Stomach (tissue), 9 donors: ENCODE results near the gene MRPL9. TPM values are rescaled to one million over a fixed set of nuclear protein-coding genes. Genes with fewer than 3 reads are reported as not detected.

Experiments
- DNase-seq, 2 donors: peaks; one replicate each; pipeline versions ENCODE4 v3.0.0 to v3.0.0-alpha.2; 2013 to 2019
- H3K27ac ChIP-seq, 5 donors: fragments of 200-600 bp in 4 of 5; sonication (generic) in 4 of 5; one replicate each; pipeline ENCODE4 v1.5.1; 2013 to 2019; ENCODE audit warnings: mild to moderate bottlenecking in 1 of 5, moderate library complexity in 1 of 5
- H3K27me3 ChIP-seq, 3 donors: fragments of 200-600 bp; sonication (generic); one replicate each; pipeline ENCODE4 v1.5.1; 2017 to 2019; ENCODE audit warnings: mixed run types in 1 of 3
- H3K36me3 ChIP-seq, 4 donors: fragments of 200-600 bp; sonication (generic); 1 replicate in 3 of 4; 2 replicates in 1 of 4; pipeline ENCODE4 v1.5.1; 2016 to 2019
- H3K4me1 ChIP-seq, 4 donors: fragments of 200-600 bp; sonication (generic); one replicate each; pipeline ENCODE4 v1.5.1; 2016 to 2019
- H3K4me3 ChIP-seq, 4 donors: fragments of 200-600 bp; sonication (generic) in 3 of 4; one replicate each; pipeline ENCODE4 v1.5.1; 2016 to 2019; ENCODE audit warnings: mild to moderate bottlenecking in 1 of 4
- H3K9me3 ChIP-seq, 4 donors: fragments of 200-600 bp; sonication (generic); one replicate each; pipeline ENCODE4 v1.5.1; 2016 to 2019
- EP300 ChIP-seq: sonication (generic); formaldehyde crosslinking; IDR thresholded peaks from one replicate; pipeline ENCODE4 v1.6.1; 2017; ENCODE audit warnings: antibody characterized with exemption
- POLR2A ChIP-seq, 4 donors: fragments of 450-650 bp; IDR thresholded peaks; one replicate each; pipeline ENCODE4 v1.6.1; 2016; ENCODE audit warnings: antibody characterized with exemption in 4 of 4, control low read depth in 2 of 4, mild to moderate bottlenecking in 1 of 4, moderate library complexity in 1 of 4
- POLR2AphosphoS5 ChIP-seq, 3 donors: sonication (generic); formaldehyde crosslinking; IDR thresholded peaks; one replicate each; pipeline ENCODE4 v1.6.1; 2016; ENCODE audit warnings: antibody characterized with exemption in 3 of 3
- WGBS, 5 donors: extraction: QIAGEN DNeasy Blood & Tissue Kit in 3 of 5; methylation state at CpG; one replicate each; pipeline versions ENCODE4 v1.1.5 to v1.1.7; 2013 to 2018; 5-methylcytosine and 5-hydroxymethylcytosine counted together
- intact Hi-C: fragments of 100-400 bp; cut with DNase I; formaldehyde crosslinking; loops from one replicate; pipeline ENCODE4 v1.15.1; 2023; ENCODE audit warnings: low total_unique reads
- polyA plus RNA-seq, 3 donors: library from polyadenylated mRNA; stranded (reverse); fragments of 200-250 nt; gene quantifications; one replicate each; pipeline ENCODE4 v1.2.3, GENCODE V29; 2013
- total RNA-seq, 5 donors: library from RNA; depleted of rRNA; stranded (reverse); fragments of >200 nt; gene quantifications; one replicate each; pipeline versions ENCODE4 v1.1.0 to v1.2.3, GENCODE V29; 2014 to 2016
- TF ChIP-seq, protein P1 (sequence below), 7 experiments: fragments of 450-650 bp in 4 of 7; fragments of 200-600 bp in 3 of 7; sonication (generic) in 3 of 7; IDR thresholded peaks; one replicate each; pipeline ENCODE4 v1.5.1; 2016 to 2019; ENCODE audit warnings: antibody characterized with exemption in 7 of 7, control low read depth in 2 of 7, mild to moderate bottlenecking in 1 of 7
- donor health status: healthy with polysubstance abuse.
- donor health status: Bipolar disorder and iron deficiency.
- donor health status: healthy.

The MRPL9 gene
- total and polyA plus RNA-seq, 8 donors: 19.8 to 246 (median 69.6) TPM

DNA sequence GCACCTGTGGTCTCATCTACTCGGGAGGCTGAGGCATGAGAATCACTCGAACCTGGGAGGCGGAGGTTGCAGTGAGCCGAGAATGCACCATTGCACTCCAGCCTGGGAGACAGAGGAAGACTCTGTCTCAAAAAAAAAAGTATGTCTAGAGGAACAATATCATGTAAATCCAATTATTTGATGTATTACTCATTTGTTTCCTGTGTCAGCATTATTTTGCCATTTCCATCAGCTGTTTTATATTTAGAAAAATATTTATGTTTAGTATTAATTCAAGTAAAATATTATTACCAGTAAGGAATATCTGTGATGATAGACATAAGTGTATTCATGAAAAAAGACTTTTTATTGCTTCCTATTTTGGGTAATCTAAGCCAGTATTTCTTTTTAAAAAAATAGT is 14.0 kb upstream of the MRPL9 start:
- no peak overlapping the region for H3K4me3 ChIP-seq
- H3K9me3 ChIP-seq: no peaks in the 10 kb centered on the region
- intact Hi-C loops: no loop called here
- WGBS, 5 donors: 74 to 100% (median 96%) methylated on average over 4 of the region's 4 CpGs
- TF ChIP-seq POLR2A (IDR thresholded peaks at IDR 0.05): no peak
- TF ChIP-seq EP300: no peak
- TF ChIP-seq, protein P1, sequence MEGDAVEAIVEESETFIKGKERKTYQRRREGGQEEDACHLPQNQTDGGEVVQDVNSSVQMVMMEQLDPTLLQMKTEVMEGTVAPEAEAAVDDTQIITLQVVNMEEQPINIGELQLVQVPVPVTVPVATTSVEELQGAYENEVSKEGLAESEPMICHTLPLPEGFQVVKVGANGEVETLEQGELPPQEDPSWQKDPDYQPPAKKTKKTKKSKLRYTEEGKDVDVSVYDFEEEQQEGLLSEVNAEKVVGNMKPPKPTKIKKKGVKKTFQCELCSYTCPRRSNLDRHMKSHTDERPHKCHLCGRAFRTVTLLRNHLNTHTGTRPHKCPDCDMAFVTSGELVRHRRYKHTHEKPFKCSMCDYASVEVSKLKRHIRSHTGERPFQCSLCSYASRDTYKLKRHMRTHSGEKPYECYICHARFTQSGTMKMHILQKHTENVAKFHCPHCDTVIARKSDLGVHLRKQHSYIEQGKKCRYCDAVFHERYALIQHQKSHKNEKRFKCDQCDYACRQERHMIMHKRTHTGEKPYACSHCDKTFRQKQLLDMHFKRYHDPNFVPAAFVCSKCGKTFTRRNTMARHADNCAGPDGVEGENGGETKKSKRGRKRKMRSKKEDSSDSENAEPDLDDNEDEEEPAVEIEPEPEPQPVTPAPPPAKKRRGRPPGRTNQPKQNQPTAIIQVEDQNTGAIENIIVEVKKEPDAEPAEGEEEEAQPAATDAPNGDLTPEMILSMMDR (IDR thresholded peaks at IDR 0.05): no peak
- no peak for TF ChIP-seq POLR2AphosphoS5 (IDR thresholded peaks at IDR 0.05)
- no peaks in the 10 kb centered on the region for H3K27me3 ChIP-seq
- no peak overlapping the region for H3K27ac ChIP-seq
- no peaks in the 10 kb centered on the region for H3K4me1 ChIP-seq
- DNase-seq: no peak
- H3K36me3 ChIP-seq: peaks cover 10 to 91% (median 77%) of the 10 kb centered on the region in 4 donors

DNA sequence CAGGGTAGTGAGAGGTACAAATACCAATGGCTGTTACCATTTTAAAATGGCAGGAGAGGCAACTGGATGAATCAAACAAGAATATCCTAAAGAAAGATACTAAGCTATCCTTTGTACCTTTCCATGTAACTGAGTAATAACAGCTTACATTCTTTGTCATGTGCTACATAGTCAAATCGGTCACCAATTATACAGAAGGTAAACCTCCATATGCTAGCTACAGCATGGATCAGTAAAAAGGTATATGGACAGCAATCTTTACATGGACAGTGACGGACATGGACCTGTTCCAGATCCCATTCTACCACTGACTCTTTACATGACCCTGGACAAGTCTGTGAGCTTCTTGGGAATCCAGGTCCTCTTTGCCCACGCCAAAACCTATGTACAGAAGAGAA is 13.4 kb upstream of the MRPL9 start:
- WGBS, 5 donors: 78 to 95% (median 88%) methylated on average over 3 of the region's 3 CpGs
- Histone ChIP-seq H3K27ac (no peak overlapping the region), H3K9me3 (no peaks in the 10 kb centered on the region), H3K27me3 (no peaks in the 10 kb centered on the region), H3K4me3 (no peak overlapping the region), H3K4me1 (no peaks in the 10 kb centered on the region), H3K36me3 (peaks cover 10 to 85% (median 74%) of the 10 kb centered on the region in 4 donors)
- TF ChIP-seq POLR2A (IDR thresholded peaks at IDR 0.05) (no peak), POLR2AphosphoS5 (IDR thresholded peaks at IDR 0.05) (no peak), EP300 (no peak)
- TF ChIP-seq, protein P1 (IDR thresholded peaks at IDR 0.05): no peak
- no peak for DNase-seq
- intact Hi-C loops: no loop called here

- WGBS, 5 donors: 86 to 96% (median 93%) methylated on average over 7 of the region's 7 CpGs
- Histone ChIP-seq H3K4me3 (no peak overlapping the region), H3K27ac (no peak overlapping the region), H3K4me1 (no peaks in the 10 kb centered on the region), H3K27me3 (no peaks in the 10 kb centered on the region), H3K9me3 (no peaks in the 10 kb centered on the region), H3K36me3 (peaks cover 10 to 81% (median 71%) of the 10 kb centered on the region in 4 donors)
- intact Hi-C loops: no loop called here
- TF ChIP-seq, protein P1 (IDR thresholded peaks at IDR 0.05): no peak
- TF ChIP-seq EP300 (no peak), POLR2AphosphoS5 (IDR thresholded peaks at IDR 0.05) (no peak), POLR2A (IDR thresholded peaks at IDR 0.05) (no peak)
- no peak for DNase-seq
These were observed 12.8 kb upstream of the MRPL9 start for GRCh38 chr1:151775894-151776664.

GRCh38 chr1:151774256-151774922 is 11.1 kb upstream of the MRPL9 start:
- Histone ChIP-seq H3K4me3 (no peak overlapping the region), H3K27me3 (no peaks in the 10 kb centered on the region), H3K36me3 (peaks cover 10 to 64% (median 59%) of the 10 kb centered on the region in 4 donors), H3K9me3 (no peaks in the 10 kb centered on the region), H3K27ac (no peak overlapping the region), H3K4me1 (no peaks in the 10 kb centered on the region)
- intact Hi-C loops: no loop called here
- TF ChIP-seq POLR2AphosphoS5 (IDR thresholded peaks at IDR 0.05): no peak
- no peak for TF ChIP-seq EP300
- TF ChIP-seq, protein P1 (IDR thresholded peaks at IDR 0.05): no peak
- TF ChIP-seq POLR2A (IDR thresholded peaks at IDR 0.05): no peak
- no peak for DNase-seq
- WGBS, 5 donors: 65 to 89% (median 73%) methylated on average over 3 of the region's 3 CpGs
